ENCODE measurements around the gene TIAL1.

The TIAL1 gene

DNA sequence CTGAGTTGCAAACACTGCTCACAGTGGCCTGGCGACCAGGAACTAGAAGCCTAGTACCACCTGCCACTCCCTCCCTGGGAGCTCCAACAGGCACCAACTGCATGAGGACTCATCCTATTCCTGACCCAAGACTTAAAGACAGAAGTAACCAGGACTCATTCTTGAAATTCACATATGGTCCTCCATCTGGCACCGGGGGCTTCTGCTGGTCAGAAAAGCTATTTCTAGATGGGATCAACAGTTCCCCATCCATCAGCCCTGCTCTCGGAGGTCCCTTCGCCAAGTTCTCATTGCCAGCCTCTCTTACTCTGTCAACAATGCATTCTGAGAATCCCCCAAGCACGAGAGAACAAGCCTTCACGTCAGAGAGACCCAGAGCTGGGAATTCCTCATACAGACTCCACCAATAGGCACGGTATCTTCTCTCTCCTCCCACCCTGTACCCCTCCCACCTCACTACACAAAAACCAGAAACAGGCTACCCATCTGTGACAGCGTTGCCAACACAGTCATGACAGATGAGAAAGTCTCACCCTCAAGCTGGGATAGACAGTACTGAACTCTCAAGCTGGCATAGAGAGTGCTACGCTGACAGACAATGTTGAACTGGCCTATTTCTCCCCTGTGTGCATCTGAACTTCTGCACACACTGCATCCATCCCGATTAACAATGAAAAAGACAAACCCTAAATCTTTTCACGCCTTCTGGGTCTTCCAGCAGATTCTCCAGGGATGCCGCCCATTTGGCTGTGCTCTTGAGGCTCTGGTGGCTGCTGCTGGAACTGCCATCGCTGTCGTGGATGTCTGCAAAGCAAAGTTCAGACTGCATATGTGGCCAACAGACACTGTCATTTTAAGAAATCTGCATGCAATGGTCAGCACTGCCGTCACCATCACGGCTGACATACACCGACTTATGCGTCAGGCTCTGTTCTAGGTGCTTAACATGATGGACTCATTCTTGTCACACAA is 69.9 kb downstream of the TIAL1 start:
- no peak for DNase-seq

DNA sequence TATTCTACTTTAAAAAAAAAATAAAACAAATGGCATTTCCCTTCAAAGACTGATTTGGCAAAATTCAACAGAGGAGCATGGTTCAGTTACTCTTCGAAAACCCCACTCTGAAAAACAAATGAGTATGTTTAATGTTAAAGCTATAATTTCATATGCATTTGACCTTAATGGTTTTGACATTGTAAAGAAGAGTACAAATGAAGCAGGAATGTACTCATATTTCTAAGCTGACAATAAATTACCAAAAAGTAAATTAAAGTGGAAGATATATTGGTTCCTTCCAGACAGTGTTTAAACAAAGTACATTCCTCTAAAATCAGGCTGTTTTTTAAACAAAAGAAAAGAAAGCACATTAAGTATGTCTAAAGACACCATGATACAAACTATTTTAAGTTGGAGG is 70.6 kb downstream of the TIAL1 start:
- DNase-seq: no peak

DNA sequence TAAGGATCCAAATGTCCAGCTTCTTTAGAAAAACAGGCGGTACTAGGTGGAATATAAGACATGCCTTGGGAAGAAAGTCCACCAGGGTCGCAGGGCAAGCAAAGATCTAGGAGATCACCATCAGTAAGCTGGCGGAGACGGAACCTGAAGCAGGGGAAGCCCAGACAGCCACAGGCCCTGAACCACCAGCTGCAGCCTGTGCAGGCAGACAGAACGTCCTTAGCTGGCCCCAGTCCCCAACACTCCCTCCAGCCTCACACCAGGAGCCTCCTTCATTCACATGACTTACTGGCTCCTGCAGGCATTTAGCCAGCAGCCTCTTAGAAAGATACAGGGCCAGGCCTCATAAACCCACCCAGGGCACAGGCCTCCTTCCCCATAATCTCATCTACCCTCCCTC is 71.6 kb downstream of the TIAL1 start:
- DNase-seq: no peak

DNA sequence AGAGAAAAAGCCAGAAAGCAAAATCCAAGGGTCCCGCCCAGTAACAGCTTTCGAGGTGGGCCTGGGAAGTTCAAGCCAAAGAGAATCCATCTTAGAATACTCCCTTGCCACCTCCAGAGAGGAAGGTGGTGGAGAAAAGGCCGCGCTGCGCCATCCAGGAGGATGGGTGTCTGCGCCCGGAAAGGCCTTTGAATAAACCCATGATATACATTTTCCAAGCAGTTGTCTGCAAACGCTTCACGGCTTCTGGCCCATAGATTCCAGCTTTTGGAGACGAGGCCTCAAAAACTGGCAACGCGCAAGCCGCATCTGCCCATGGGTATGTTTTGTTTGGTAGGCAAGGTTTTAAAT is 72.1 kb downstream of the TIAL1 start:
- no peak for DNase-seq

DNA sequence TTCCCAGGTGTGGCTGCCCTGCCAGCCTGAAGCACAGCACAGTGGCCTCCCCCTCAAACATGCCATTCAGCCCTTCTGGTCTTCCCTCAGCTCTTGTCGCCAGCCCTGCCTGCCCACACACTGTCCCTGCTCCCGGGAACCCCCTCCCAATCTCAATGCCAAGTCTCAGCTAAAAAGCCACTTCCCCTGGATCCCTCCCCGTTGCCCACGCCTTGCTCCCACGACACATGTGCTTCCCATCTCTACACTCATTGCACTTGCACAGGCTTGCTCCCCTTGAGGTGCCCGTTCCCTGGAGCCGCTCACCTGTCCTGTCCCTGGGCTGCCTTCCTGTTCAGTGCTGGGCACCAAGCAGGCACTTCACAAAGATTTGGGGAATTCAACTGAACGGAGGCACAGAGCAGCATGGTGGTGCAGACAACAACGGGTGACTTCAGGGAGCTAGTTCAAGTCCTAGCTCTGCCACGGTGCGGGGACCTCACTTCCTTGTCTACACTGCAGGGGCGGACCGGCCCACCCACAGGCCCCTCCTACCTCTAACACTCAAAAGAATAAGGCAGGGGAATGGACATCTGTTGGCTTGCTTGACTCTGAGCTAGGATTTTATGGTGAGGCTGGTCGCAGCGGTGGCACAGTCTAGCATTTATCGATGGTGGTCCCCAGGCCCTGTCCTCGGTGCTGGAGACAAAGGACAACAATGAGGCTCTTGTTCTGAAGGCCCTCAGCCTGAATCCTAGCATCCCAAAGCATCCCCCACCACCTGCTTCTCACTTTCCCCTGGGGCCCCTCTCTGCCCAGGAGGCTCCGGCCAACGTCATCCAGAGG is 72.7 kb downstream of the TIAL1 start:
- DNase-seq: no peak

All from CD4-positive, alpha-beta T cell treated with Interleukin-21 for 1 hour (primary cell).